Renal cortical epithelial cell (primary cell): ENCODE data around the gene TYW1. TPM values are rescaled to one million over a fixed set of nuclear protein-coding genes. Genes with fewer than 3 reads are reported as not detected.
"Not testable (repeated sequence)": the region's sequence is repeated elsewhere in the genome, so short reads cannot be mapped to it uniquely, and the experiment has no call there.

Experiments
- DNase-seq: peaks from one replicate; pipeline ENCODE4 v3.0.0-alpha.2; 2011; ENCODE audit warnings: low read depth
- total RNA-seq: library from RNA; depleted of rRNA; stranded (reverse); fragments of >200 nt; gene quantifications from 2 replicates; pipeline ENCODE4 v1.2.3, GENCODE V29; 2014

TYW1 gene
- 15.6 and 28.2 TPM in 2 replicates for total RNA-seq

GRCh38 chr7:66996444-66997191, at the start of gene TYW1:
TSS of gene TYW1 (plus strand) at chr7:66996833. CDS start at chr7:66996979, 146 bp downstream.
- DNase-seq = peak; percentile 92

- no peak for DNase-seq
Observed at GRCh38 chr7:66948480-66949109, 48.0 kb upstream of the TYW1 start.

GRCh38 chr7:66950311-66950710, 46.3 kb upstream of the TYW1 start:
- no peak for DNase-seq

- DNase-seq = no peak
Observed at GRCh38 chr7:66950763-66951162, 45.9 kb upstream of the TYW1 start.

- DNase-seq = peak; percentile 86
Observed at GRCh38 chr7:66952343-66953043, 44.1 kb upstream of the TYW1 start.

GRCh38 chr7:66953044-66953427, 43.6 kb upstream of the TYW1 start:
- no peak for DNase-seq

- no peak for DNase-seq
Observed at GRCh38 chr7:66957595-66958290, 38.9 kb upstream of the TYW1 start.

GRCh38 chr7:66958538-66959350, 37.9 kb upstream of the TYW1 start:
- DNase-seq = no peak

GRCh38 chr7:66960192-66960591, 36.4 kb upstream of the TYW1 start:
- no peak for DNase-seq

- DNase-seq = no peak
Observed at GRCh38 chr7:66961096-66961495, 35.5 kb upstream of the TYW1 start.

- no peak for DNase-seq
Observed at GRCh38 chr7:66964411-66964810, 32.2 kb upstream of the TYW1 start.

GRCh38 chr7:66967029-66967428, 29.6 kb upstream of the TYW1 start:
- DNase-seq = no peak

- DNase-seq = not testable (repeated sequence)
Observed at GRCh38 chr7:66969001-66969400, 27.6 kb upstream of the TYW1 start.

GRCh38 chr7:66970310-66970709, 26.3 kb upstream of the TYW1 start:
- DNase-seq = no peak

GRCh38 chr7:66974986-66975590, 21.5 kb upstream of the TYW1 start:
- DNase-seq = no peak

GRCh38 chr7:66978312-66978711, 18.3 kb upstream of the TYW1 start:
- DNase-seq = not testable (repeated sequence)

- DNase-seq = not testable (repeated sequence)
Observed at GRCh38 chr7:66979013-66979412, 17.6 kb upstream of the TYW1 start.

GRCh38 chr7:66980336-66980735, 16.3 kb upstream of the TYW1 start:
- DNase-seq = not testable (repeated sequence)

- DNase-seq = not testable (repeated sequence)
Observed at GRCh38 chr7:66989552-66989951, 7.1 kb upstream of the TYW1 start.

- not testable (repeated sequence) for DNase-seq
Observed at GRCh38 chr7:66994051-66994450, 2.6 kb upstream of the TYW1 start.

- DNase-seq = peak; percentile 76
Observed at GRCh38 chr7:66994691-66995049, 2.0 kb upstream of the TYW1 start.
